HG02610 (cell line): Measurements from ENCODE around the gene SEMA3C.
"Not testable (repeated sequence)": the region's sequence is repeated elsewhere in the genome, so short reads cannot be mapped to it uniquely, and the experiment has no call there.

Experiments used
- ATAC-seq: cut with Tn5 transposase; IDR thresholded peaks from one replicate; pipeline ENCODE4 v1.9.1; 2021; ENCODE audit warnings: mild to moderate bottlenecking, moderate library complexity; ENCODE audit not compliant: unreplicated experiment

The SEMA3C gene

DNA sequence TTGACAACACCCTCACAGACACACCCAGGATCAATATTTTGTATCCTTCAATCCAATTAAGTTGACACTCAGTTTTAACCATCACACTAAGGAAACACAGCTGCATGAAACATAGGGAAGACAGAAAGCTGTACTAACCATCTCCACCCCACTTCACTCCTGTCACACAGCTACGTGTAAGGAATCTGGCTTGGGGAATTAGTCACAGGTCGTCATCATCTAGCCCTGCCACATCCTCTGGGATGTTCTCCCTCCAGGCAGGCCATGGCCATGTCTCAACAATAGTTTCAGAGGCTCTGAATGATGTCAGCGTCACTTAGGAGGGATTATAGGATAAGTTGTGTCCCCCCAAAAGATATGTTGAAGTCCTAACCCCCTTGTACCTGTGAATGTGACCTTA, 10.8 kb upstream of the SEMA3C start:
- ATAC-seq, result no peak

DNA sequence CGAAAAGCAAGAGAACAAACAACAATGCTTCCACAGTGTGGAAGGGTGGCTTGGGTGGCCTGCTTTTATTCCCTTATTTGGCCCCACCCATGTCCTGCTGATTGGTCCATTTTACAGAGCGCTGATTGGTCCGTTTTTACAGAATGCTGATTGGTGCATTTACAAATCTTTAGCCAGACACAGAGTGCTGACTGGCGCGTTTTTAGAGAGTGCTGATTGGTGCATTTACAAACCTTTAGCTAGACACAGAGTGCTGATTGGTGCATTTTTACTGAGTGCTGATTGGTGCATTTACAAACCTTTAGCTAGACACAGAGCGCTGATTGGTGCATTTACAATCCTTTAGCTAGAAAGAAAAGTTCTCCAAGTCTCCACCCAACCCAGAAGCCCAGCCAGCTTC, 8.1 kb upstream of the SEMA3C start:
- not testable (repeated sequence) for ATAC-seq

DNA sequence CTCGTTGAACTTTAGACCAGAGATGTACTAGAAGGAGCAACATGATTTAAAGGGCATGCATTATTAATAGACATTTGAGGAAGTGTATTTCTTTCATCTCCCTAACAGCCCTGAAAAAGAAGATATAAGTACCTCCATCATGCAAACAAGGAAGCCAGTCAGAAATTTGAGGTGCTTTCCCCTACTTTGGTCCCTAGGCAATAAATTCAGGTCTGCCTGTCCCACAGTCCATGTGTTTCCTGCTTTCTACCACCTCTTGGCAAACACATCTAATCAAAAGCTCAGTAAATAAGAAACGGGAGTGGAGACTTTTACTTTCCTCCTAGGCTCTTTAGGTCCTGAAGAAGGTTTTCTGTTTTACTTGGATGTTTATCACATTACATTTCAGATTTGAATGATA, 5.2 kb upstream of the SEMA3C start:
- ATAC-seq, result no peak

DNA sequence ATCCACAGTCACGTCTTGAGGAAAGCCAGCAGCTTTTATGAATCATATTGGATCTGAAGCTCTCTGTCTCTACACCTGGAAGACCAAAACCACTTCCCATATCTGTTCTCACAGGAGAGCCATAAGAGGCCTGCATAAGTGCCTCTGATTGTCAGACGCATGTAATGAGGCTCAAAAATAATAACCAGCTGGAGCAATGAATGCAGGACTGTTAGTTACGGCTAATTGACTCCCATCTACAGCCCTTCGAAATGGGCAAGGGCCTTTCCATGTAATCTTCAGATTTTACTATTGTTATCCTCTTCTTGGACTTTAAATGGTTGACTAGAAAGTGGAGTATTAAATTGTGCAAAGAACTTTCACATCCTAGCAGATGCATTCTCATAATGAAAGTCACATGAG, 4.4 kb upstream of the SEMA3C start:
- no peak for ATAC-seq

DNA sequence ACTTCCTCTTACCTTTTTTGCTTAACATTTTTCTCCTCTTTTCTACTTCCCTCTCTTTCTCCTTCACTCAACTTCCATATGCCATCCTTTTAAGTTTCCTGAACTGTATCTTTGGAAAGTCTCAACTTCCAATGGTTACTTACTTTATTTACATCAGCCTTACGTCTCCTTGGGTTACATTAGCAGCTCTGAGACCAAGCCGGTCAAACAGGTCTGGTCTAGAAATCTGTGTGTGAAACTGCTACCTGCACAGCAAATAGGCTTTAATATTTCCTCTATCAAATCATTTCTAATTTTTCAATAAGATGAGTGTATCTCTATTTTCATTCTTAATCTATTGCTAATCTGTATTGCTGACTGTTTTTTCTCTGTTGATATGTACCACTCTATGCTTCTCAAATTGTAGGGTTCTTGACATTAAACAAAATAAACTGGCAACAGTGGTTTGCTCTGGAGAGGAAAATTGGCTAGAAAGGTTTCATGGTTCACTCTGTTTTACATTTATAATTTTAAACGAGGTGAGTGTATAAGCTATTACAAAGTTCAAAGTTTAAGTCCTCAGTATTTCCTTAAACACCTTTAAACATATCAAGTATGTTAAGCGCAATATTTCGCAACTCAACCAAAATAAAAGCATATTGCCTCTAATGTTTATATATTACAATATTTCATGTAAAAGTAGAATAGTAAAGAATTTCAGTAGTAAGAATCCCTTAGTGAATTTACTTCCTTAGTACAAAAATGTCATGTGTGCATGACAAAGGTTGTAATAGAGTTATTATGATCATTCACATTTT, 3.6 kb upstream of the SEMA3C start:
- ATAC-seq, result no peak

DNA sequence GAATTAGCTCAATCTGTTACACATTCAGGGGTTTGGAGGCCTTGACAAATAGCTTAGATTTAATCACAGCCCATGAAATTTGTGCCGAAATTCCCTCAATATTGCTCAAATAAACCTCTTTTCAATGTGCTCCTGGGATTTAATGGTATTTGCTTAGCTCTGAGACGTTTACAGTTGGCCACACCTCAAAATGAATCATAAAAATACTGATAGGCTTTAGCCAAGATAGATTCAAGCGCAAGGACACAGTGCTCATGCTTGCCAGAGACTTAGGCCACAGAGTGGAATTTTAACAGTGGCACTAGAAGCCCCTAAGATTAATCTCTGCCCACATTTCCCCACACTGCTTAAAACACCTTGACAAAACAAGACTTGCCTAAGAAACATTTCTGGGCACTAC, 2.3 kb upstream of the SEMA3C start:
- ATAC-seq, result no peak

DNA sequence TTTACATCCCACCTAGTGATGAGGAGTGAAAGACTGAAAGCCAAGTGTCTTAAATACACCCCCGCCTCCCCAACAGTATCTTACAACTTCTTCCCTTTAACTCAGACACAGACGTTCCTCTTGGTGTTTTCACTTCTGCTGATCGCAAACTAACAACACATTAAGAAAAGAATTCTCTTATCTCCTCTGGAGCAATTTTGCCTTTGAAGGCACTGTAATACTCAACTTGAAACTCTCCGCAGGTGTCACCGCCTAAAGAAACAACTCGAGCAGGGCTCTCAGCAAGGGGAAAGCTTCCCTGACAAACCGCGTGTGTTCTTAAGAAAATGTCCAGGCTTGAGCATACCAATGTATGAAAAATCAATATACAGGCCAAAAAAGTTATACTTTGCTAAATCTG, 452 bp downstream of the SEMA3C start:
- ATAC-seq, result peak; percentile 75

DNA sequence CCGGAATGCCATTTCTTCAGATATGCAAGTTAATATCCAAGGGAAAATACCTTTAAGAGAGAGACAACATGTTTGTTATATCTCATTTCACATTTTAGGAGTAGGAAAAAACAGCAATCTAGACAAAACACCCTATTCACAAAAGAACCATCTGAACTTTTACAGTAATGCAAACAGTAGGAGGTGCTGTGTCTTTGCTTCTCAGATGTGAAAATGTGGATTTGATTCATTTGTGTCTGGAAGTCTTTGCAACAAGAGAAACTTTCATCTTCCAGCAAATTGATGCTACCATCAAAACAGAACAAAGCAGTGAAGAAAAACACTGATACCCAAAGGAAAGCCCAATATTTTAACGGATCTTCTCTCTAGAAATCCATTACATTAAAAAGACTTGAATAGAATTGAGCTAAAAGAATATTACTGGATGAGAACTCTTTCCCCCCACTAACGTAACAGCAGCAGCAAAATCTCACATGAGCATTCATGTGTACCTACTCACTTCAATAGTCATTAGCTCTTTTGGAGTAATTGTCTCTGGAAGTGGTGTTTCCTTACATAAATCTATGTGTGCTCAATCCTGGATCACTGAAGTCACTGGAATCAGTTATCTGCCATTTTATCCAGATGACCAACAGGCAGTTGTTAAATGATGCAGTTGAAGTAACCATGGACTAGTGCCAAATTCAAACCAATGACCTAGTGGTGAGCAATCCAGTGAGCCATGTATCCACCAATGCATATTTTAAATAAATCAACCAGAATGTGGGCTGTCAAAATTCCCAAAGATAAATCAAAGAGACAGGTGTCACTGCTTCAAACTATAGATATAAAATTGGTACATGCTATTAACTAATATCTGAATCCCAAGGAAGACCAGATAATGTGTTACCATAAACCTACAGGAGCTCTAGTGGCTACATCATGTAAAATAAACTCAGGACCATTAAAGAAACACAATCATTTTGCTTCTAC, 1.8 kb downstream of the SEMA3C start:
- ATAC-seq, result no peak

DNA sequence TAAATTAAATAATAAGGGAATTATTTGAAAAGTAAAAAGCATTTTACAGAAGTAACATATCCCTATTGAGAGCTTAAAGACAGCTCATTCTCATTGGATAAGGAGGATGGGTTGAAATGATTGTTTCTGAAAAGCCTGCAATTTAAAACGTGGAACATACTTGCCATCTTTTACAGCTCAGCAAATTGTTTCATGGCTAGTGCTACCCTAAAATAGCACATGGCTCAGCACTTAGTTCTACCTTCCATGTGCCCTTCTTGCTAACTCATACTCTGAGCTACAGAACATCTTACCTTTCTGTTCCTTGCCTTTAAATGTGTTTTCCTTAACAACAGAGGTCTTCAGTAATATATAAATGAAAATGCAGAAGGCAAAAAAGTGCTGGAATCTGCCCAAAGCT, 8.6 kb downstream of the SEMA3C start:
- no peak for ATAC-seq

DNA sequence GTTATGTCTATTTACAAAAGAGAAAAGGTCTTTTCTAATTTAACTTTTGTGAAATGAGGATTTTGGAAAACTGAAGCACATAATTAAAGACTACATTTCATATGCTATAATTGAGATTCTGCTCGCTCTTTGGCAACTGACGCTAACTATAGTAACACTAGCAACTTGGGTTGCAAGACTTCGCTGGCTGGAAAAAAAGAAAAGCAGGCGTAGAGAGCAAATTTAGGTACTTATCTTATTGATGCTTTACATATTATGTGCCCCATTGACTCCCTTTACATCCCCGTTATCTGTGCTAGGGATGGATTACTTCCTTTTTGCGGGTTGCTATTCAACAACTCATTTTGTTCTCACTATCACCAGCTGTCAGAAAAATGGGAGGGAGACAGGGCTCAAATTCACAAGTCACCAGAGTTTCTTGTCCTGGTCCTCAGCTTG, 10.5 kb downstream of the SEMA3C start:
- no peak for ATAC-seq

DNA sequence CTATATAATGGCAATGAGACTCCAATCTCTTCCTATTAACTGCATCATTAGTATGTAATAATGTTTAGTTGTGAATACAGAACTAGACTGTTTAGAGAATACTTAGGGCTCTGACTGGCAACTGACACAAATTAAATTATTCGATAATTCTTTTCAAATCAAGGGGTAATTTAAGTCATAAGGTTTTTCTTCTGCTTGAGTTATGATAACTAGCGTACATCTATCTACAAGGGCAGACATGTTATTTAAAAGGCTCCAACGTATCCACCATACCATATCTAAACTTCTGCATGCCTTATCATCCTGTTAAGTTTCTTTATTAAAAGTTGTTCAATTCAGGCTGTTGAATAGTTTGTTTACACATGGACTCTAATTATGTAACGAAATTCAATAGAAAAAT, 11.2 kb downstream of the SEMA3C start:
- no peak for ATAC-seq

DNA sequence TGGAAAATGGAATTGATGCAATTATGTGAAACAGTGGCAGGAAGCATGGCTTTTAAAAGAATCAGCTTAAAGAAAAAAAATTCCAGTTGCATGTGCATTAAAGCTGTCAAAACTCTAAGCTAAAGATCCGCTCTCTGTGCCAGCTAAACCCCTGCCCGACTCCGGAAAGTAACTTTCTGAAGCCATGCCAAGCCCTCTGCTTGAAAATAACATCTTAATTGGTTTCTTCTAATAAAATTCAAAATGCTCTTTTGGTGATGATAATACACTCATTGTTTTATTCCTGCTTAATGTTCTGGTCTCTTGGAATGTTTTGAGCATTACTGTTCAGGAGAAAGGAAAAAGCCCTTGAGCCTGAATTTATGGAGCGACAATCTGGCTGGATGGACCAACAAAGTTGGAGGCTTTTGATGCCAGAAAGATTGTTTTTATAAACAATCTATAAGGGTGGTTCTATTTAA, 11.7 kb downstream of the SEMA3C start:
- ATAC-seq, result no peak

DNA sequence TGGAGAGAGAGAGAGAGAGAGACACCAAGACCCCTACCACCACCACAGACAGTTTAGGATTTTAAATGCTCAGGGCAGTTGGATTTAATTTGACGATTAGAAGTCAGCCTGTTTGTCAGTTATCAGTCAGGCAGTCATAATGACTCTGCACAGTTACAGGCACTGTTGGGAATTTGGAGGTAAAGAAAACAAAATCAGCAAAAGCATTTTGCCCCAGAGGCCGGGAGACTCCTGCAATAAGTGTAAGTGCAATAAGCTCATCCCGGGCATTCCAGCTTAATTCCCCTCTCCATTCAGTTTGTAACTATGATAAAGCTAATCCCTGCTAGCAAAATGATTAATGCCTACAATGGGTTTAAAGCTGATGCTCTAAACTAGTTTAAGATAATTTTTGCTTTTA, 13.5 kb downstream of the SEMA3C start:
- no peak for ATAC-seq

DNA sequence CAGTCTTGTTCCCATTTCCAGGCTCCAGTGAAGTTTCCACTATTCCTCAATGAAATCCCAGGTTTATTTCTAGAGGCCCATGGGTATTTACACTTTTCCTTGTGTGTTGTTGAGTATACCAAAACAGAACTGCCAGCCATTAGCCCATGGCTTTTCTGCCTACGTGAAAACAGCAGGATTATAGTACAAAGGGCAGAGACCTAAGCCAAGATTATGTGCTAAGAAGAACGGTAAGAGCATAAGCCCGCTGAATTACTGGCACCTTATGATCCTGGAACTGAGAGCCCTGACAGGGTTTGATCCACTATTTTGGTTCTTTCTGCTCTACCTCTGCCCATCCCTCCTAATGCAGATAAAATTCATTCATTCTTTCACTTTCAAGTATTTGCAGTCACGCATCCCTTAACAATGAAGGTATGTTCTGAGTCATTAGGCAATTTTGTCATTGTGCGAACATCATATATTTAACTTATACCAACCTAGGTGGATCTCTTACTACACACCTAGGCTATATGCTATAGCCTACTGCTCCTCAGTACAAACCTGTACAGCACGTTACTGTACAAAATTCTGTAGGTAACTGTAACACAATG, 16.0 kb downstream of the SEMA3C start:
- peak; percentile 69 for ATAC-seq

DNA sequence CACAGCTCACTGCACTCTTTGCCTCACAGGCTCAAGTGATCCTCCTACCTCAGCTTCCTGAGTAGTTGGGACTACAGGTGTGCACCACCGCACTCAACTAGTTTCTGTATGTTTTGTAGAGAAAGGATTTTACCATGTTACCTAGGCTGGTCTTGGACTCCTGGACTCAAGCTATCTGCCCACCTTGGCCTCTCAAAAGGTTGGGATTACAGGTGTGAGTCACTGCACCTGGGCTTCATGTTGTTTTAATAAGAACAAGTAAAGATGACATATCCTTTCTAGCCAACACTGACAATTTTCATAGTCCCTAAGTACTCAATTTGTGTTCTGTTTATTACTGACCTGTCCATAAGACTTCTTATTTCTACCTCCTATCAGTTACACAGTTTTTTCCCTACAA, 16.8 kb downstream of the SEMA3C start:
- no peak for ATAC-seq

DNA sequence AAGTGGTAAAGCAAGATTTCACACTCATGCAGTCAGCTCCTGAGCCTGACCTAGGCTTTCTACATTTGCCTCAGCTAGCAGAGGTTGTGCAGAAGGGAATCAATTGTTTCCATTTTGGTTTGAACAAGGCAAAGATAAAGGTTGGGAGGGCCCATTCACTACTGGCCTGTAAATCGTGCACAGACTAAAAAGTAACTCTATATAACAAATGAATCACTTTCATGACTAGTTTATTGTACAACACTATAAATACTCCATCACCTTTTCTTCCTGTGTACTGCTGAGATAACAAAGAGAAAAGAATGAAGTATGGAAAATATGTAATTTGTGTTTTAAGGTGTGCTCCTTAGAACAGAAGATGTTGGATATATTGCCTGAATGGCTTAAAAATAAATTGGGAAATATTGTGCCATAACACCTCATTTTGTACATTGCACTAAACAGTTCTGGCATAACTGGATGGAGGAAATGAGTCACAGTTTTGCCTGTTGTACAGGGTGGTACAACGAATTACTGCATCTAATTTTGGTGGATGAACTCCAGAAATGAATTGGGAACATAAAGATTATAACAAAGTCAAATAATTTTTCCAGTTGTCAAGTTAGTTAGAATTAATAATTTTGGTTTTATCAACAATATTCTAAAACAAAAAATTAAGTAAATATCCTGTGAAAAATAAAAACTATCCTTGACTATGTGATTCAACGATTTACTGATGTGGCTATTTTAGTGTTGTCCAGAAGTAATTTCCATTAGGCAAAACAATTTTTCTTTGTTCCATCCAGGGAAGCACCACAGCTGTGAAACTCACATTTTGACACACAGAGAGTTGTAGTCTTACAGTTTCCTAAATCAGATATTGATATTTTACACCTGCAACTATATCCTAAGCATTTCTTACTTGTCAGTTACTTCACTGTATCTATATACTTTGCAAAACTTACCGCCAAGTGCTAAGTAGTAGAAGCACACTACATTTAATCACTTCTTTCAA, 18.0 kb downstream of the SEMA3C start:
- no peak for ATAC-seq

DNA sequence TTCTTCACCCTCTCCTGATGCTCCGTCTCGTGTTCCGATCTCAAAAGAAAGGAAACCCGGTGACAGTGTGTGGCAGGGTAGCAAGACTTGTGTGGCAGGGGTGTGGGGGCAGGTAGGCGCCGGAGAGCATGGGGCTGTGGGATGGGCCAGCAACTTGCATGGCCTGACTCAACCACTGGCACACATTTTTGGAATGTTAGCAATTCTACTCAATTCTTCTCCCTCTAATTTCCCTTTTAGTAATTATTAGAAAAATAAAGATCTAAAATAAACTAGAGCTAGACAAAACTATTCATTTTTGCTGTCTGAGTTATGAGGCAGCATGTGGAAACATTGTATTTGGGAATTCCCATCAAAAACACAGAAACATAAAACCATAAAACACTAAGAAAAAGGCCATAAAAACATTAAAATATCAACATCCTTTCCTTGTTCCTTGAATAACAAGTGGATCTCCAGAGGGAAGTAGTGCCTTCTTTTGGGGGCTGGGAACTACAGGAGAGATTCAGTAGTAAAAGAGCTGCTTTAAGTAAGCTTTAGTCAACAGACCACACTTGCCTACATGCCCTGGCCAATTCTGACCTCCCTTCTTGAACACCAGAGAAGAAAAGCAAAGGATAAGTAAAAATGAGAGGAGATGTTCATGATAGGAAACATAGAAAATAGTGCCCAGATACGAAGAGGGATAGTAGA, 21.8 kb downstream of the SEMA3C start:
- ATAC-seq, result no peak

DNA sequence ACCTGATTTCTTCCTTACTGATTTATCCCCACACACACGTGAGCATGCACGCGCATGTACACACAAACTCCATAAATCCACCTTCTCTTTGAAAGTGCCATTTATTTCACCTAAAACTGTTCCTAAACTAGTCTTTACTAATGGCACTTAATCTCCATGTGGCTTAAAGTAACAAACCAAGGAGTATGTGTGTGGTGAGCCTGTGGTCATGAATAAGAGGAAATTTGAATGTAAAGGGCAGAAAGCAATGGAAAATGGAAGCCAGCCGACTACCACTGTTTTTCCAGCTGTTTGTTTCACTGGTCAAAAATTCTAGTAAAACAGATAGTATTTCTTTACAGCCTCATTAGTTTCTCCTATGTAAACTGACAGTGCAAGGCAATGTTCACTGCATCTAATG, 23.8 kb downstream of the SEMA3C start:
- no peak for ATAC-seq

DNA sequence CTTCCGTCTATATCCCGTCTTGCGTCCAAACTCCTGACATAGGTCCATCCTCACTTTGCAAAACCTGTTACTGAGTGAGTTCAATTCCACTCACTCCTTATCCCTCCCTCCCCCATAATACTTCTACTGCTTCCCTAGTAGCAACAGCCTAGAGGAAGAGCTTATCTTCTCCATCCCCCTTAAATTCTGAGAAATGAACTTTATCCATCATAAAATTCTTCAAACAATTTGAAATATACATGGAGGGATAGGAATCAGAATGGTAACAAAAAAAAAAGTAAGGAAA, 27.6 kb downstream of the SEMA3C start:
- ATAC-seq, result no peak
